Measurements from ENCODE around the gene IDI1.
A peak's percentile ranks its signal among the peaks of the same experiment; 100 is the strongest.
"Not testable (repeated sequence)": the region's sequence is repeated elsewhere in the genome, so short reads cannot be mapped to it uniquely, and the experiment has no call there.

The IDI1 gene

DNA sequence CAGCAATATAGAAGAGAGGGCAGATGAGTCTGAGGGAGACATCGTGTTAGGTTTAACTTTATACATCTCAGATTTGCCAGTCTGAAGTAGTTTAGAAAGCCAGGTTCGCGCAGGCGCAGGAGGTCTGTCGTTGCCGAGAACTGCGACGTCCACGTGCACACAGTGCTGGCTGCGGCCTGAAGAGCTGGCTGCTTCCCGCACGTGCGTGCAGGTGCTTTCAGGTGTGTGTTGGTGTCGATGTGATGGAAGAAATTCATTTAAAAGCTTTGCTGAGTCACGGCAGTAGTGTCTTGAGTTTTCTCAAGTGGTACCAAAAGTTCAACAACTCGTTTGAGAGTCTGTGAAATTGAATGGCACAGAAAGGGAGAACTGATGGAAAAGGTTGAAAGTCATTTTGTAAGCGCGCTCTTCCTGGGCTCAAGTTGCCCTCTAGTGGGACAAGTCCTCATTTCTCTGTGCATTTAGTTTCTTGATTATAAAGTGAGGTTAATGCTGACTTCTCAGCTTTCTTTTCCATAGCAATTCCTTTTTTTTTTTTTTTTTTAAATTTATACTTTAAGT lies 25.9 kb upstream of the IDI1 start:
- no peak overlapping the region for H3K27ac Mint-ChIP-seq
- no peak overlapping the region for H3K4me3 Mint-ChIP-seq
- H3K4me1 Mint-ChIP-seq (ENCODE audit: low read depth) = peaks cover 7% of the 10 kb centered on the region
- H3K36me3 Mint-ChIP-seq (ENCODE audit: low read depth) = peaks cover 30% of the 10 kb centered on the region
- H3K27me3 Mint-ChIP-seq (ENCODE audit: low read depth) = no peaks in the 10 kb centered on the region
- H3K9me3 Mint-ChIP-seq = no peaks in the 10 kb centered on the region

DNA sequence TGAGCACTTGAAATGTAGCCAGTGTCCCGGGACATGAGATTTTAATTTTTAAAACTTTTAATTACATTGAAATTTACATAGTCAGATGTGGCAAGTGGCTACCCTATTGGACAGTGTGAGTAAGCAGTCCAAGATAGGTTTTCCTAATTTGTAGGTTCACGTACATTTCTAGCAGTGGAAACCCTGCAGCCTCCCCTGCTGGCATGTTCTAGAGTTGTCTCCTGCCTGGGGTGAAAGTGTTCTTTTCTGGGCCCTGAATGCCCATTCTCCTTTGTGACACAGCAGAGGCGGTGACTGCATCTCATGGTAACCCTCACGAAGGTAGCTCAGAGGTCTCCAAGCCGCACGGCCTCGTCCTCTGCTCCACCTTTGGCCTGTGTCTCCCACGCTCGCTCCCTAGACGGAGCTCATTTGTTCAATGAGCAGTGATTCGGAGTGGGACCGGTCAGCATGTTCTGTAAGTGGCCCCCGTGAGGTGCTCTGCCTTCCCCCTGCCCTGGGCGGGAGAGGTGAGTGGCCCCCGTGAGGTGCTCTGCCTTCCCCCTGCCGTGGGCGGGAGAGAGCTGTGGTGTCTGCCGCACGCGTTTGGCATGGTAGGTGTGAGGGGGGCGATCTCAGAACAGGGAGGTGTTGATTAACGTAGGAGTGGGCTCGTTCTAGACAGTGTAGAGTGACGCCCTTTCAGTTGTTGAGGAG lies 25.3 kb upstream of the IDI1 start:
- Mint-ChIP-seq H3K36me3 (ENCODE audit: low read depth) (peaks cover 24% of the 10 kb centered on the region), H3K4me3 (no peak overlapping the region), H3K9me3 (no peaks in the 10 kb centered on the region), H3K27ac (no peak overlapping the region), H3K27me3 (ENCODE audit: low read depth) (no peaks in the 10 kb centered on the region), H3K4me1 (ENCODE audit: low read depth) (peaks cover 12% of the 10 kb centered on the region)

DNA sequence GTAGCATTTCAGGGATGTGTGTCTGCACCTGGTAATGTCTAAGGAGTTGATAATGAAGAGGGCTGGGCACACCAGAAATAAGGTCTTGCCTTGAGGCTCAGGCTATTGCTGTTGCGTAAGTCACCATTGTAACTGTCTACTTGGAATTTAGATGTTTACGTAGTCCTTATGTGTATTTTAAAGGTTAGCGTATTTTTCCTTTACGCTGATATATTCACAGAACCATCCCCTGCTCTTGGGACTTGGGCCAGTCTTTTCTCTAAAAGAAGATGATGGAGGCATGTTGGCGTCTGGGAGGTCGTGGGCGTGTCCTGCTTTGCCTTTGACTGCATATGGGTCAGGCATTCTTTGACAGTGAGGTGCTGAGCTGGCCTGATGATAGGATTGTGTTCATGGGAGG lies 22.0 kb upstream of the IDI1 start:
- peaks cover 30% of the 10 kb centered on the region for H3K4me1 Mint-ChIP-seq (ENCODE audit: low read depth)
- no peaks in the 10 kb centered on the region for H3K9me3 Mint-ChIP-seq
- H3K36me3 Mint-ChIP-seq (ENCODE audit: low read depth) = peaks cover 22% of the 10 kb centered on the region
- H3K27me3 Mint-ChIP-seq (ENCODE audit: low read depth) = no peaks in the 10 kb centered on the region
- no peak overlapping the region for H3K27ac Mint-ChIP-seq
- no peak overlapping the region for H3K4me3 Mint-ChIP-seq

DNA sequence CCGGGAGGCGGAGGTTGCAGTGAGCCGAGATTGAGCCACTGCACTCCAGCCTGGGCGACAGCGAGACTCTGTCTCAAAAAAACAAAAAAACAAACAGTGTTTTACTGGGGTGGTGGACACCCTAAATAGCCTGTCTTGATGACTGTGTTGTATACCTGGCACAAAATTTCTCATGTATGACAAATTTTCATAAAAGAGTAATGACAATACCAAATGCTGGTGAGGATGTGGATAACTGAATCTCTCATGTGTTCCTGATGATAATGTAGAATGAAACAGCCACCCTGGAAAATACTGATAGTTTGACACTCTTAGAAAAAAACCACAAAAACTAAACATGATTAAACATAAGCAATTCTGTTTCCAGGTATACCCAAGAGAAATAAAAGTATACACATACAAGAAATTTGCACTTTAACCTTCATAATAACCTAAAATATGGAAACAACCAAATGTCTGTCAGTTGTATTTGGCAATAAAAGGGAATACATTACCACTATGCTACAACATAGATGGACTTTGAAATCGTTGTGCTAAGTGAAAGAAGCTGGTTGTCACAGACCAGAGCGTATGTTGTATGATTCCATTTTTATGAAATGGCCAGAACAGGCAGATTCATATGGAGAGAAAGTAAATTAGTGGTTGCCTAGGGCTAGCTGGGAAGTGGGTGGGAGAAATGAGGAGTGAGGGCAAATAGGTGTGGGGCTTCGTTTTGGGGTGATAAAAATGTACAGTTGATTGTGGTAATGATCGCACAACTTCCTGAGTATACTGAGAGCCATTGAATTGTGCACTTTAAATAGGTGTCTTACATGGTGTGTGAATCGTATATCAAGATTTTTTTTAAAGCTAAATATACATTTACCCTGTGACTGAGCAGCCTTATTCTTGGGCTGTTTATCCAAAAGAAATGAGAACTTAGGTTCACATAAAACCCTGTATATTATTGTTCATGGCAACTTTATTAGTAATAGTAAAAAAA lies 19.8 kb upstream of the IDI1 start:
- Mint-ChIP-seq H3K36me3 (ENCODE audit: low read depth) (peaks cover 19% of the 10 kb centered on the region), H3K9me3 (no peaks in the 10 kb centered on the region), H3K4me1 (ENCODE audit: low read depth) (peaks cover 34% of the 10 kb centered on the region), H3K4me3 (no peak overlapping the region), H3K27ac (no peak overlapping the region), H3K27me3 (ENCODE audit: low read depth) (no peaks in the 10 kb centered on the region)

DNA sequence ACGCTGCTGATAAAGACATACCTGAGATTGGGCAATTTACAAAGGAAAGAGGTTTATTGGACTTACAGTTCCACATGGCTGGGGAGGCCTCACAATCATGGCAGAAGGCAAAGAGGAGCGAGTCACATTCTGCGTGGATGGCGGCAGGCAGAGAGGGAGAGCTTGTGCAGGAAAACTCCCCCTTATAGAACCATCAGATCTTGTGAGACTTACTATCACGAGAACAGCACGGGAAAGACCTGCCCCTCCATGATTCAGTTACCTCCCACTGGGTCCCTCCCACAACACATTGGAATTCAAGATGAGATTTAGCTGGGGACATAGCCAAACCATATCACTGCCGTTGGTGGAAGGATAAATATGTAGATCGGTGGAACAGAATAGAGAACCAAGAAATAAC lies 17.8 kb upstream of the IDI1 start:
- peaks cover 54% of the 10 kb centered on the region for H3K4me1 Mint-ChIP-seq (ENCODE audit: low read depth)
- peaks cover 20% of the 10 kb centered on the region for H3K36me3 Mint-ChIP-seq (ENCODE audit: low read depth)

GRCh38 chr10:1064964-1065247 lies 16.0 kb upstream of the IDI1 start:
- Mint-ChIP-seq H3K27me3 (ENCODE audit: low read depth) (no peaks in the 10 kb centered on the region), H3K4me3 (no peak overlapping the region), H3K4me1 (ENCODE audit: low read depth) (peaks cover 67% of the 10 kb centered on the region), H3K36me3 (ENCODE audit: low read depth) (peaks cover 23% of the 10 kb centered on the region), H3K9me3 (no peaks in the 10 kb centered on the region), H3K27ac (no peak overlapping the region)

More for the DNA sequence above, 17.8 kb upstream of the IDI1 start:
- not testable (repeated sequence) for H3K27ac Mint-ChIP-seq; H3K9me3 Mint-ChIP-seq; H3K27me3 Mint-ChIP-seq (ENCODE audit: low read depth); H3K4me3 Mint-ChIP-seq

DNA sequence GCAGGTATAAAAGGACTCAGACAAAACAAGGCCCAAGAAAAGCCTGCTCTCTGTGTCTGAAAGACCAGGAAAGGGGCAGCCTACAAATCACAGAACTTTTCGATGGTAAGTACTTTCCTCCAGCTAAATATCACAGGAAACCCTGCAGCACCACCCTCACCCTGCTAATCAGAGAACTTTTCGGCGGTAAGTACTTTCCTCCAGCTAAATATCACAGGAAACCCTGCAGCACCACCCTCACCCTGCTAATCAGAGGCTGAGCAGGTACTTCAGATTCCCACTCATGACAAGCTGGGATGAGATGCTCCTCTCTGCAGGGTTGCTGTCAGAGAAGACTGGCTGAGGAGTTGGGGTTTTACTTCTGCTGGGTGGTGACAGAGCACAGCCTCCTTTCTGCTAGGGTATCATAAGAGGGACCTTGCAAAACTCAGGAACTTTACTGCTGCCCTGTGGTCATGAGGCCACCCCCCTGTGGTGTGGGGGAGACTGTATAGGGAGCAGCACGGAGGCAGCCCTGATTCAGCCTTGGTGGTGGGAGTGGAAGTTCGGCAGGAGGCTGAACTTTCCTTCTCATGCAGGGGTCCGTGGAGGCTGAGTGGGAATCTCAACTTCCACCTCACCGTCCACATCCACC lies 14.4 kb upstream of the IDI1 start:
- Mint-ChIP-seq H3K4me3 (peak overlapping the region; percentile 47), H3K27ac (peak overlapping the region; percentile 67), H3K27me3 (ENCODE audit: low read depth) (no peaks in the 10 kb centered on the region), H3K9me3 (no peaks in the 10 kb centered on the region), H3K36me3 (ENCODE audit: low read depth) (peaks cover 29% of the 10 kb centered on the region), H3K4me1 (ENCODE audit: low read depth) (peaks cover 69% of the 10 kb centered on the region)

- H3K36me3 Mint-ChIP-seq (ENCODE audit: low read depth) = peaks cover 30% of the 10 kb centered on the region
- H3K4me1 Mint-ChIP-seq (ENCODE audit: low read depth) = peaks cover 73% of the 10 kb centered on the region
- no peaks in the 10 kb centered on the region for H3K27me3 Mint-ChIP-seq (ENCODE audit: low read depth)
- peak overlapping the region; percentile 47 for H3K4me3 Mint-ChIP-seq
- H3K9me3 Mint-ChIP-seq = no peaks in the 10 kb centered on the region
- H3K27ac Mint-ChIP-seq = peak overlapping the region; percentile 67
These were observed 13.2 kb upstream of the IDI1 start for GRCh38 chr10:1061930-1062774.

- Mint-ChIP-seq H3K4me3 (no peak overlapping the region), H3K27me3 (ENCODE audit: low read depth) (no peaks in the 10 kb centered on the region), H3K9me3 (no peaks in the 10 kb centered on the region), H3K4me1 (ENCODE audit: low read depth) (peaks cover 75% of the 10 kb centered on the region), H3K36me3 (ENCODE audit: low read depth) (peaks cover 33% of the 10 kb centered on the region), H3K27ac (peak overlapping the region; percentile 56)
These were observed 11.0 kb upstream of the IDI1 start for GRCh38 chr10:1059902-1060301.

DNA sequence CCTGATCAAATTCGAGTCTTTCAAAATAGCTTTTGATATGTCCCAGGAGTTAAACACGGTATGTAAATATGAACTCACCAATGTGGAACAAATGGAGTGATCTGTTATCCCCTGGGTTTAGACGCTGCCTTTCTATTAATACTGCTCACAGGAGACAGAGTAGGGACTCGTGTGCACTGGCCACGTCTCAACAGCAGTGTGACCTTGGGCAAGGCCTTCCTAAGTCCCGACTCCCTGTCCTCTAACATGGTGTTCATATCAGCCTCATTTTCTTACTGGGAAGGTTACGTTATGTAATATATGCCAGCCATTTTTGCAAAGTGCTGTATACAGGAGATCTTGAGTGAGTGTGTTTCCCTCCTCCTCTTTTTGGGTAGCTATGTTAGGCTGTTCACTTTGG lies 9.1 kb upstream of the IDI1 start:
- Mint-ChIP-seq H3K4me3 (peak overlapping the region; percentile 95), H3K9me3 (no peaks in the 10 kb centered on the region), H3K4me1 (ENCODE audit: low read depth) (peaks cover 78% of the 10 kb centered on the region), H3K27me3 (ENCODE audit: low read depth) (no peaks in the 10 kb centered on the region), H3K27ac (peak overlapping the region; percentile 85), H3K36me3 (ENCODE audit: low read depth) (peaks cover 38% of the 10 kb centered on the region)

DNA sequence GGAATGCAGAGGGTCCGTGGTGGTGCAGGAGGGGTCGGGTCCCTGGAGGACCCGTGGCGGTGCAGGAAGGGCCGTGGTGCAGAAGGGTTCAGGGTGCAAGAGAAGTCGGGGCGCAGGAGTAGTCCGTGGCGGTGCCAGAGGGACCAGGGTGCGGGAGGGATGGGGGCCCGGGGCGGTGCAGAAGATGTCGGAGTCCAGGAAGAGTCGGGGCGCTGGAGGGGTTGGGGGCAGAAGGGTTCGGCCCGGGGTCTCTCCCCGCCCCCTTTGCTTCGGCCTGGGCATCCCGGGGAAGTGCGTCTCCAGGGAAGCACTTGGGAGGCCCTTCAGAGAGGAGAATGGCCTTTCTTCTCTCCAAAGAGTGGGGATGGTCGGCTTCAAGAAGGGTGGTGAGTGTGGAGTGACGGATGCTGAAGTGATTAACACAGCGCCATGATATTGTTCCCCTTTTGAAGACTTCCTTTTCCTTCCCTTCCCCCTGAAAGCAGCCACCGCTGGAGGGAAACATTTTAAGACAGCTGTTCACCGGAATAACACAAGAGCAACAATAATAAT lies 8.3 kb upstream of the IDI1 start:
- H3K4me1 Mint-ChIP-seq (ENCODE audit: low read depth) = peaks cover 77% of the 10 kb centered on the region
- H3K9me3 Mint-ChIP-seq = no peaks in the 10 kb centered on the region
- H3K4me3 Mint-ChIP-seq = peak overlapping the region; percentile 95
- H3K27me3 Mint-ChIP-seq (ENCODE audit: low read depth) = no peaks in the 10 kb centered on the region
- peak overlapping the region; percentile 85 for H3K27ac Mint-ChIP-seq
- H3K36me3 Mint-ChIP-seq (ENCODE audit: low read depth) = peaks cover 39% of the 10 kb centered on the region

- Mint-ChIP-seq H3K4me3 (peak within 1 kb of the TSS; percentile 95), H3K27me3 (ENCODE audit: low read depth) (no peaks in the 10 kb centered on the region), H3K9me3 (no peaks in the 10 kb centered on the region), H3K27ac (peak within 1 kb of the TSS; percentile 94), H3K36me3 (ENCODE audit: low read depth) (peaks cover 40% of the 10 kb centered on the region), H3K4me1 (ENCODE audit: low read depth) (peaks cover 76% of the 10 kb centered on the region)
These were observed 7.6 kb upstream of the IDI1 start, which contains the start of gene WDR37 for GRCh38 chr10:1056326-1057105. Gene WDR37, plus strand, starts transcription at chr10:1056385. Its CDS starts 15,771 bp downstream, at chr10:1072156.

DNA sequence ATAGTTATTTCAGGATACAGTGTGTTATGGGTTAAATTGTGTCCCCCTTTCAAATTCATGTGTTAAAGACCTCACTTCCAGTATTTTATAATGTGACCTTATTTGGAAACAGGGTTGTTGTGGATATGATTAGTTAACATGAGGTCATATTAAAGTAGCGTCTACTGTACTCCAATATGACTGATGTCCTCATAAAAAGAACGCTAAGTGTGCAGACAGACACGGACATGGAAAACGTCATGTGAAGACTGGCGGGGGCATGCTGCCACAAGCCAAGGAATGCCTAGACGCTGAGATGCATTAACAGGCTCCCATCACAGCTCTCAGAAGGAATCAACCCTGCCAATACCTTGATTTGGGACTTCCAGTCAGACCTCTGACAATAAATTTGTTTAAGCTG lies 5.8 kb upstream of the IDI1 start:
- H3K27me3 Mint-ChIP-seq (ENCODE audit: low read depth) = no peaks in the 10 kb centered on the region
- peaks cover 70% of the 10 kb centered on the region for H3K4me1 Mint-ChIP-seq (ENCODE audit: low read depth)
- peaks cover 34% of the 10 kb centered on the region for H3K36me3 Mint-ChIP-seq (ENCODE audit: low read depth)
- H3K27ac Mint-ChIP-seq = no peak overlapping the region
- H3K9me3 Mint-ChIP-seq = no peaks in the 10 kb centered on the region
- H3K4me3 Mint-ChIP-seq = peak overlapping the region; percentile 40
